Mucosa of descending colon (tissue), 3 donors: Measurements from ENCODE around the gene TNKS1BP1. TPM values are rescaled to one million over a fixed set of nuclear protein-coding genes. Genes with fewer than 3 reads are reported as not detected.

Experiments used
- ATAC-seq: fragments of 200-7000 bp; cut with Tn5 transposase; one replicate; pipeline ENCODE4 v1.9.1; 2020; ENCODE audit warnings: mild to moderate bottlenecking, moderate library complexity
- DNase-seq, 3 donors: peaks; one replicate each; pipeline ENCODE4 v3.0.0-alpha.2; 2020
- H3K36me3 ChIP-seq: fragments of 200-600 bp; one replicate; pipeline ENCODE4 v1.8.0; 2021; ENCODE audit warnings: low read depth, mild to moderate bottlenecking
- H3K4me1 ChIP-seq: fragments of 200-600 bp; one replicate; pipeline ENCODE4 v1.8.0; 2021; ENCODE audit warnings: low read depth, mild to moderate bottlenecking
- H3K4me3 ChIP-seq: fragments of 200-600 bp; one replicate; pipeline ENCODE4 v1.8.0; 2021; ENCODE audit warnings: mild to moderate bottlenecking
- H3K9me3 ChIP-seq: fragments of 200-600 bp; one replicate; pipeline ENCODE4 v1.8.0; 2021; ENCODE audit warnings: mild to moderate bottlenecking
- CTCF ChIP-seq: fragments of 200-600 bp; IDR thresholded peaks from one replicate; pipeline ENCODE4 v1.8.0; 2022; ENCODE audit warnings: antibody characterized with exemption, mild to moderate bottlenecking
- intact Hi-C, 2 donors: fragments of 100-400 bp; cut with DNase I in 1 of 2; cut with micrococcal nuclease in 1 of 2; formaldehyde crosslinking; loops; one replicate each; pipeline versions ENCODE4 v1.11.0 to v1.11.1; 2022; cut with DNase I, micrococcal nuclease
- total RNA-seq, 3 donors: library from RNA; stranded (reverse); fragmentation: NEBNext Ultra II Directional in 2 of 3; extraction: Animal tissue kit (Norgen Biotek cat#: 25700) in 2 of 3; gene quantifications; one replicate each; pipeline versions ENCODE4 v1.2.1 to v1.2.4, GENCODE V29; 2021 to 2023
- donor health status: DM: no; HTN: no; CAD: no; lungs with moderate emphysema.
- donor health status: DM: no; HTN: no; CAD: no.
- donor health status: DM: no; HTN: yes; CAD: no.

The TNKS1BP1 gene
- total RNA-seq, 3 donors from 2014 or later, result 90.0 to 149 (median 94.3) TPM

DNA sequence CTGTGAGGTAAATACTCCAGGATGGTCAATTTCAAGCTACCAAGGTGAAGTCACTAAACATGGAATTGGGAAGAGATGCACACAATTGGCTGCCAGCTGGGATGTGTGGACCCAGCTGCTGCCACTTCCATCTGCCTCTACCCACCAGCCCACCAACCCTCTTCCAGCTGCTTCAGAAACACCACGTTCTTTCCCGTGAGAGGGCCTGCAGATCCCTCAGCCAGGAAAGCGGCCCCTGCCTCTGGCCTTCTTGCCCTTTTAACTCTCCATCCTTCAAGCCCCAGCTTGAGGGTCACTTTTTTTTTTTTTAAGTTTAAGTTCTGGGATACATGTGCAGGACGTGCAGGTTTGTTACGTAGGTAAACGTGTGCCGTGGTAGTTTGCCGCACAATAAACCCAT lies 36.2 kb upstream of the TNKS1BP1 start:
- no peak overlapping the region for H3K4me3 ChIP-seq
- ATAC-seq, result no peak
- no peaks in the 10 kb centered on the region for H3K4me1 ChIP-seq
- H3K36me3 ChIP-seq, result no peaks in the 10 kb centered on the region
- TF ChIP-seq CTCF, result no peak
- DNase-seq, result no peak
- intact Hi-C loops, result no loop called here
- H3K9me3 ChIP-seq, result no peaks in the 10 kb centered on the region

- DNase-seq (no peak), ATAC-seq (no peak)
- TF ChIP-seq CTCF, result no peak
- Histone ChIP-seq H3K9me3 (no peaks in the 10 kb centered on the region), H3K4me3 (no peak overlapping the region), H3K36me3 (no peaks in the 10 kb centered on the region), H3K4me1 (no peaks in the 10 kb centered on the region)
- intact Hi-C loops, result no loop called here
Observed at GRCh38 chr11:57359896-57360690, 35.3 kb upstream of the TNKS1BP1 start.

GRCh38 chr11:57359396-57359795 lies 34.6 kb upstream of the TNKS1BP1 start:
- H3K9me3 ChIP-seq, result no peaks in the 10 kb centered on the region
- H3K4me1 ChIP-seq, result no peaks in the 10 kb centered on the region
- no peak overlapping the region for H3K4me3 ChIP-seq
- ATAC-seq, result no peak
- no peak for TF ChIP-seq CTCF
- H3K36me3 ChIP-seq, result no peaks in the 10 kb centered on the region
- no peak for DNase-seq
- intact Hi-C loops, result no loop called here

DNA sequence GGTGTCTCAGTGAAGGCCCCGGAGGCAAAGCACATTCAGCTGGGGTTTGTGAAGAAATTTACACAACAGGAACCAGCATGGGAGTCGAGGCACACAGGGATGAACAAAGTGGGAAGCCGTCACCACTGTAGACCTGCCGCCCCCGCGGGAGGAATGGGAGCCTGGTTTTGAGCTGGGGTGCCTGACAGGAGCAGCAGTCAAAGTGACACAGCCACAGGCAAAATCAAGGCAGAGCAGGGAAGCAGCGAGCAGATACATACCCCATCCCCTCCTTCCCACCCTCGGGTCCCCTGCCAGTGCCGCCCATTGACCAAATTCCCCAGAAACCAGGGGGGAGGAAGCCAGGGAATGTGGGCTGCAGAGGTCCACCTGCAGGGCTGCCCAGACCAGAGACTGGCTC lies 34.2 kb upstream of the TNKS1BP1 start:
- TF ChIP-seq CTCF, result no peak
- ATAC-seq, result no peak
- intact Hi-C loops, result no loop called here

DNA sequence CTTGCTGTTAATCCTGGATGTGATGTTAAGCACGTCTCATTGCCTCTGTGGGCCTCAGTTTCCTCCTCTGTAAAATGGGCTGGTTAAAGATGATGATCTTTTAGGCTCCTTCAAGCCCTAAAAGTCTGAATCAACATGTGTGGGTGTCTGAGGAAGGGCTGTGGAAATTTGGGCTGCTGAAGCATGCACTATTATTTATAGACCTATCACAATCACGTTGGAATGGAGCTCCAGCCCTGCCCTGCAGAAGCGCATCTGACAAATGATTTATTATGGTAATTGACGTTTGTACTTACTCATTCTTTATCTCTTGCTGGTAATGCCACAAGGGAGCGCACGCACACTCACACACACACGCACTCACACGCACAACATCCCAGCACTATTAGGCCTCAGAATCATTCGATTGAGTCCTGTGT lies 33.8 kb upstream of the TNKS1BP1 start:
- Histone ChIP-seq H3K9me3 (no peaks in the 10 kb centered on the region), H3K4me1 (no peaks in the 10 kb centered on the region), H3K36me3 (no peaks in the 10 kb centered on the region), H3K4me3 (no peak overlapping the region)
- ATAC-seq (peak; percentile 32), DNase-seq (no peak)
- TF ChIP-seq CTCF, result no peak
- intact Hi-C loops, result no loop called here

More for the DNA sequence above, 34.2 kb upstream of the TNKS1BP1 start:
- H3K9me3 ChIP-seq, result no peaks in the 10 kb centered on the region
- no peaks in the 10 kb centered on the region for H3K4me1 ChIP-seq
- no peak overlapping the region for H3K4me3 ChIP-seq
- no peak for DNase-seq
- no peaks in the 10 kb centered on the region for H3K36me3 ChIP-seq
